HCT116 (cell line): ENCODE measurements around the gene POLR2H. TPM values are rescaled to one million over a fixed set of nuclear protein-coding genes. Genes with fewer than 3 reads are reported as not detected.

Experiments
- ATAC-seq: fragments of 200-7000 bp; cut with Tn5 transposase; 2 replicates; pipeline ENCODE4 v1.9.1; 2020; ENCODE audit warnings: mild to moderate bottlenecking, moderate library complexity
- BruUV-seq: library from RNA; stranded (reverse); fragments of 400-500 nt; replicated peaks from 2 replicates; lab custom pipeline; 2021; lab: Mats Ljungman, UMichigan
- CTCF ChIA-PET: fragments of 300-600 bp; sonication (Branson Sonifier 250); formaldehyde crosslinking; loops from one replicate; lab custom pipeline; 2021; ENCODE audit warnings: antibody characterized with exemption; lab: Charles Lee
- POLR2A ChIA-PET: fragments of 300-600, 350-600 bp; sonication (Branson Sonifier 250); formaldehyde crosslinking; loops from one replicate; lab custom pipeline; 2021; ENCODE audit warnings: antibody characterized with exemption; lab: Charles Lee
- RAD21 ChIA-PET, 2 experiments: fragments of 300-600 bp; sonication (Branson Sonifier 250); formaldehyde crosslinking; loops; one replicate each; lab custom pipeline; 2023; ENCODE audit warnings: low total read pairs in 2 of 2; ENCODE audit not compliant: uncharacterized antibody in 2 of 2, unreplicated experiment in 2 of 2, low non-redundant PET in 1 of 2; lab: Charles Lee
- DNase-seq: peaks from one replicate; pipeline ENCODE4 v3.0.0-alpha.2; 2010; ENCODE audit warnings: low read depth, low spot score
- H2AFZ ChIP-seq: fragments of 200-600 bp; shearing (Covaris generic), sonication (generic); 2 replicates; pipeline ENCODE4 v1.6.1; 2017; ENCODE audit warnings: low read depth, mixed run types, mixed read lengths, antibody characterized with exemption, low read length; ENCODE audit not compliant: poor library complexity, severe bottlenecking
- H3K27ac ChIP-seq: 2 replicates; pipeline ENCODE4 v1.5.1; 2012; ENCODE audit warnings: low read depth, low read length
- H3K27me3 ChIP-seq: fragments of 200-600 bp; sonication (generic); 2 replicates; pipeline ENCODE4 v1.6.1; 2016; ENCODE audit warnings: mixed run types, low read length, mixed read lengths; ENCODE audit not compliant: insufficient read depth
- H3K36me3 ChIP-seq, 2 experiments: fragments of 200-500 bp in 1 of 2; fragments of 200-600 bp in 1 of 2; sonication (Bioruptor generic) in 1 of 2; sonication (generic) in 1 of 2; 2 replicates each; pipeline versions ENCODE4 v1.5.1 to v1.6.1; 2014 to 2016; ENCODE audit warnings: low read length in 2 of 2, inconsistent platforms in 1 of 2, mixed read lengths in 1 of 2, mixed run types in 1 of 2; ENCODE audit not compliant: insufficient read depth in 2 of 2, control insufficient read depth in 1 of 2
- H3K4me1 ChIP-seq, 2 experiments: fragments of 200-600 bp in 1 of 2; sonication (generic) in 1 of 2; 2 replicates each; pipeline versions ENCODE4 v1.5.1 to v1.6.1; 2012 to 2017; ENCODE audit warnings: low read length in 2 of 2, inconsistent platforms in 1 of 2, mild to moderate bottlenecking in 1 of 2, mixed read lengths in 1 of 2, mixed run types in 1 of 2, moderate library complexity in 1 of 2; ENCODE audit not compliant: insufficient read depth in 2 of 2, control insufficient read depth in 1 of 2
- H3K4me2 ChIP-seq: fragments of 200-600 bp; sonication (generic); 2 replicates; pipeline ENCODE4 v1.6.1; 2017; ENCODE audit warnings: mixed run types, low read length, mixed read lengths
- H3K4me3 ChIP-seq, 2 experiments: fragments of 200-600 bp in 1 of 2; sonication (generic) in 1 of 2; replicated peaks in 1 of 2; 2 replicates each; pipeline ENCODE4 v1.5.1; 2011 to 2016; ENCODE audit warnings: low read length in 2 of 2, control low read depth in 1 of 2, low read depth in 1 of 2, mild to moderate bottlenecking in 1 of 2, mixed read lengths in 1 of 2, mixed run types in 1 of 2
- H3K79me2 ChIP-seq: fragments of 200-600 bp; sonication (generic); 2 replicates; pipeline ENCODE4 v1.6.1; 2017; ENCODE audit warnings: mild to moderate bottlenecking, mixed run types, low read length, moderate library complexity, mixed read lengths; ENCODE audit not compliant: insufficient read depth
- H3K9ac ChIP-seq: fragments of 200-600 bp; sonication (generic); 2 replicates; pipeline ENCODE4 v1.6.1; 2016; ENCODE audit warnings: low read length, mixed read lengths
- H3K9me2 ChIP-seq: fragments of 200-600 bp; sonication (generic), shearing (Covaris generic); 2 replicates; pipeline ENCODE4 v1.6.1; 2017; ENCODE audit warnings: mixed run types, mild to moderate bottlenecking, moderate library complexity; ENCODE audit not compliant: insufficient read depth
- H3K9me3 ChIP-seq, 2 experiments: fragments of 200-500 bp in 1 of 2; fragments of 200-600 bp in 1 of 2; sonication (Bioruptor generic) in 1 of 2; sonication (generic) in 1 of 2; 2 replicates each; pipeline ENCODE4 v1.6.1; 2014 to 2017; ENCODE audit warnings: low read length in 2 of 2, mixed read lengths in 2 of 2, inconsistent platforms in 1 of 2, low read depth in 1 of 2, mild to moderate bottlenecking in 1 of 2, mixed run types in 1 of 2, moderate library complexity in 1 of 2; ENCODE audit not compliant: control insufficient read depth in 1 of 2, insufficient read depth in 1 of 2
- H4K20me1 ChIP-seq: fragments of 200-600 bp; sonication (generic), shearing (Covaris generic); 2 replicates; pipeline ENCODE4 v1.6.1; 2017; ENCODE audit warnings: mixed run types, mild to moderate bottlenecking, moderate library complexity; ENCODE audit not compliant: insufficient read depth
- EGR1 ChIP-seq: IDR thresholded peaks from 2 replicates; pipeline ENCODE4 v1.6.1; 2012; ENCODE audit warnings: low read depth
- ELF1 ChIP-seq: IDR thresholded peaks from 2 replicates; pipeline ENCODE4 v1.6.1; 2012; ENCODE audit warnings: low read depth, borderline replicate concordance
- EZH2 ChIP-seq: fragments of 200-600 bp; sonication (generic); IDR thresholded peaks from 2 replicates; pipeline ENCODE4 v1.6.1; 2017; ENCODE audit warnings: antibody characterized with exemption, mixed run types
- EZH2phosphoT487 ChIP-seq: fragments of 200-600 bp; IDR thresholded peaks from 2 replicates; pipeline ENCODE4 v1.6.1; 2018; ENCODE audit warnings: antibody characterized with exemption, borderline replicate concordance
- FOSL1 ChIP-seq: IDR thresholded peaks from 2 replicates; pipeline ENCODE4 v1.6.1; 2012; ENCODE audit warnings: low read depth
- JUND ChIP-seq: IDR thresholded peaks from 2 replicates; pipeline ENCODE4 v1.6.1; 2012
- POLR2A ChIP-seq: IDR thresholded peaks from 2 replicates; pipeline ENCODE4 v1.7.0; 2011; ENCODE audit warnings: borderline replicate concordance; ENCODE audit not compliant: insufficient read depth, insufficient read length; ENCODE audit errors: extremely low read depth
- RAD21 ChIP-seq: IDR thresholded peaks from 2 replicates; pipeline ENCODE4 v1.6.1; 2012; ENCODE audit warnings: low read depth, mild to moderate bottlenecking
- SIN3A ChIP-seq: IDR thresholded peaks from 2 replicates; pipeline ENCODE4 v1.6.1; 2012; ENCODE audit warnings: low read depth
- SP1 ChIP-seq: IDR thresholded peaks from 2 replicates; pipeline ENCODE4 v1.6.1; 2012; ENCODE audit warnings: low read depth
- SRF ChIP-seq: IDR thresholded peaks from 2 replicates; pipeline ENCODE4 v1.6.1; 2012; ENCODE audit warnings: low read depth
- TCF7L2 ChIP-seq: IDR thresholded peaks from 2 replicates; pipeline ENCODE4 v1.7.0; 2011; ENCODE audit warnings: borderline replicate concordance, inconsistent platforms; ENCODE audit not compliant: insufficient read depth, insufficient read length; ENCODE audit errors: extremely low read depth
- YY1 ChIP-seq: IDR thresholded peaks from 2 replicates; pipeline ENCODE4 v1.6.1; 2011; ENCODE audit warnings: low read length, low read depth, moderate library complexity, mild to moderate bottlenecking; ENCODE audit not compliant: insufficient replicate concordance; ENCODE audit errors: extremely low read depth
- ZFX ChIP-seq: fragments of 450-650 bp; IDR thresholded peaks from 2 replicates; pipeline ENCODE4 v1.6.1; 2017
- ZNF274 ChIP-seq: fragments of 200-500 bp; sonication (Bioruptor generic); IDR thresholded peaks from 2 replicates; pipeline ENCODE4 v1.6.1; 2014; ENCODE audit warnings: mild to moderate bottlenecking, low read depth, low read length, inconsistent platforms
- intact Hi-C: fragments of 100-400 bp; cut with micrococcal nuclease; formaldehyde crosslinking; loops from 2 replicates; pipeline ENCODE4 v1.10.0; 2022
- total RNA-seq: library from RNA; stranded (reverse); gene quantifications from one replicate; pipeline ENCODE4 v1.2.1, GENCODE V29; 2021; ENCODE audit not compliant: unreplicated experiment
- TF ChIP-seq, protein P1 (sequence below): IDR thresholded peaks from 2 replicates; pipeline ENCODE4 v1.6.1; 2012
- TF ChIP-seq, protein P2 (sequence below): IDR thresholded peaks from 2 replicates; pipeline ENCODE4 v1.6.1; 2012
- TF ChIP-seq, protein P3 (sequence below): IDR thresholded peaks from 2 replicates; pipeline ENCODE4 v1.6.1; 2011; ENCODE audit warnings: mild to moderate bottlenecking, low read length, moderate library complexity; ENCODE audit not compliant: insufficient replicate concordance; ENCODE audit errors: extremely low read depth

POLR2H gene
- total RNA-seq, 1 experiment from 2014 or later: 156 TPM

DNA sequence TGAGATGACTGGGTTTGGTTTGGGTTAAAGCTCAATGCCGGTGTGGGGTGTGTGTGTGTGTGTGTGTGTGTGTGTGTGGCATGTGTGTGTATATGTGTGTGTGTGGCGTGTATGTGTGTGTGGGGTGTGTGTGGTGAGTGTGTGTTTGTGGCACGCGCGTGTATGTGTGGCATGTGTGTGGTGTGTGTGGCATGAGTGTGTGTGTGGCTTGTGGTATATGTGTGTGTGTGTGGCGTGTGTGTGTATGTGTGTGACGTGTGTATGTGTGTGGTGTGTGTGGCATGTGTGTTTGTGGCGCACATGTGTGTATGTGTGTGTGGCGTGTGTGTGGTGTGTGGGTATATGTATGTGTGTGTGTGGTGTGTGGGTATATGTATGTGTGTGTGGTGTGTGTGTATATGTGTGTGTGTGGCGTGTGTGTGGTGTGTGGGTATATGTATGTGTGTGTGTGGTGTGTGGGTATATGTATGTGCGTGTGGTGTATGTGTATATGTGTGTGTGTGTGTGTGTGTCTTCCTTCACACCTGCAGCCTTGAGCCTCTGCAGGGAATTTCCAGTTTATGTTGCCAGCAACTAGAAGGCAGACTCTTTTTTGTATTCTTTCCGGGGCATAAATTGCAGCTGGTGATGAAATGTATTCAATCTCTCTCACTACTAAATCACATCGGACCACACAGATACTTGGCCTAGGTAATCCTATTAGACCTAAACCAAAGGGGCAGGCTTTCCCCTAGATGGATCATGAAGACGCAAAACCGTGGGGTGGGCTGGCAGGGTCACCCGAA, 53.1 kb downstream of the POLR2H start:
- Histone ChIP-seq H3K4me3 (no peak overlapping the region), H3K4me2 (no peak overlapping the region), H3K9me3 (no peaks in the 10 kb centered on the region), H3K4me1 (no peaks in the 10 kb centered on the region), H3K36me3 (no peaks in the 10 kb centered on the region), H3K79me2 (no peaks in the 10 kb centered on the region), H3K27ac (no peak overlapping the region), H3K27me3 (no peaks in the 10 kb centered on the region), H3K9ac (no peak overlapping the region), H4K20me1 (no peaks in the 10 kb centered on the region), H2AFZ (no peak overlapping the region), H3K9me2 (no peaks in the 10 kb centered on the region)
- CTCF ChIA-PET: interaction anchor here (1.0 kb wide), 1 partner anchor 56 kb away, joined by 3 read pairs; no protein-coding TSS in a partner anchor
- intact Hi-C loops: no loop called here
- TF ChIP-seq FOSL1: no peak
- no peak for TF ChIP-seq ELF1
- no peak for TF ChIP-seq EGR1
- no peak for TF ChIP-seq ZFX
- TF ChIP-seq ZNF274: no peak
- TF ChIP-seq SIN3A: no peak
- no peak for TF ChIP-seq EZH2
- no peak for TF ChIP-seq JUND
- TF ChIP-seq RAD21: no peak
- no peak for TF ChIP-seq EZH2phosphoT487
- TF ChIP-seq POLR2A: no peak
- DNase-seq (no peak), ATAC-seq (no peak)
- RAD21 ChIA-PET: interaction anchor here in 1 of 2 experiments (0.6 kb wide), 1 partner anchor 269 kb away, joined by 3 read pairs; no protein-coding TSS in a partner anchor
- BruUV-seq: no TSS peak
- POLR2A ChIA-PET: interaction anchor here (0.7 kb wide), 1 partner anchor 36 kb away, joined by 3 read pairs; no protein-coding TSS in a partner anchor

DNA sequence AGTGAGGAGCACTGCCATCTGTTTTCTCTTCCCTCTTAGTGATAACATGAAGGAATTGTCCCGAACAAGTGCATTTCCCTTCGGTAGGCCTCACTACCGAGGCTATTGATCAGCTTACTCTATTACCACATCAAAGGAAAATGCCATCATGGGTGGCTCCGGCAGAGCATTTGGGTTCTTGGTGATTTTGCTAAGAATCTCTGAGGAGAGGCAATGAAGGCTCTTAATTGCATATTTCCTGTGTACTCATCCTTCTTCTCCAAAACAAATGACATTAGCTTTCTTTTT, 53.6 kb downstream of the POLR2H start:
- Histone ChIP-seq H4K20me1 (no peaks in the 10 kb centered on the region), H2AFZ (no peak overlapping the region), H3K27me3 (no peaks in the 10 kb centered on the region), H3K79me2 (no peaks in the 10 kb centered on the region), H3K4me3 (no peak overlapping the region), H3K9me2 (no peaks in the 10 kb centered on the region), H3K9me3 (no peaks in the 10 kb centered on the region), H3K9ac (no peak overlapping the region), H3K4me2 (no peak overlapping the region), H3K27ac (no peak overlapping the region), H3K4me1 (no peaks in the 10 kb centered on the region), H3K36me3 (no peaks in the 10 kb centered on the region)
- ChIA-PET RAD21 (interaction anchor here in 1 of 2 experiments (0.6 kb wide), 1 partner anchor 268 kb away, joined by 3 read pairs; no protein-coding TSS in a partner anchor), POLR2A (no interaction called here), CTCF (interaction anchor here (1.0 kb wide), 1 partner anchor 55 kb away, joined by 3 read pairs; no protein-coding TSS in a partner anchor)
- DNase-seq (no peak), ATAC-seq (no peak)
- intact Hi-C loops: no loop called here
- TF ChIP-seq SRF: no peak
- TF ChIP-seq YY1: no peak
- TF ChIP-seq SIN3A: no peak
- TF ChIP-seq, protein P1, sequence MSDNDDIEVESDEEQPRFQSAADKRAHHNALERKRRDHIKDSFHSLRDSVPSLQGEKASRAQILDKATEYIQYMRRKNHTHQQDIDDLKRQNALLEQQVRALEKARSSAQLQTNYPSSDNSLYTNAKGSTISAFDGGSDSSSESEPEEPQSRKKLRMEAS: no peak
- TF ChIP-seq FOSL1: no peak
- no peak for TF ChIP-seq TCF7L2
- no peak for TF ChIP-seq RAD21
- no peak for TF ChIP-seq SP1
- TF ChIP-seq, protein P2, sequence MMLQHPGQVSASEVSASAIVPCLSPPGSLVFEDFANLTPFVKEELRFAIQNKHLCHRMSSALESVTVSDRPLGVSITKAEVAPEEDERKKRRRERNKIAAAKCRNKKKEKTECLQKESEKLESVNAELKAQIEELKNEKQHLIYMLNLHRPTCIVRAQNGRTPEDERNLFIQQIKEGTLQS: no peak
- TF ChIP-seq ZNF274: no peak
- TF ChIP-seq, protein P3, sequence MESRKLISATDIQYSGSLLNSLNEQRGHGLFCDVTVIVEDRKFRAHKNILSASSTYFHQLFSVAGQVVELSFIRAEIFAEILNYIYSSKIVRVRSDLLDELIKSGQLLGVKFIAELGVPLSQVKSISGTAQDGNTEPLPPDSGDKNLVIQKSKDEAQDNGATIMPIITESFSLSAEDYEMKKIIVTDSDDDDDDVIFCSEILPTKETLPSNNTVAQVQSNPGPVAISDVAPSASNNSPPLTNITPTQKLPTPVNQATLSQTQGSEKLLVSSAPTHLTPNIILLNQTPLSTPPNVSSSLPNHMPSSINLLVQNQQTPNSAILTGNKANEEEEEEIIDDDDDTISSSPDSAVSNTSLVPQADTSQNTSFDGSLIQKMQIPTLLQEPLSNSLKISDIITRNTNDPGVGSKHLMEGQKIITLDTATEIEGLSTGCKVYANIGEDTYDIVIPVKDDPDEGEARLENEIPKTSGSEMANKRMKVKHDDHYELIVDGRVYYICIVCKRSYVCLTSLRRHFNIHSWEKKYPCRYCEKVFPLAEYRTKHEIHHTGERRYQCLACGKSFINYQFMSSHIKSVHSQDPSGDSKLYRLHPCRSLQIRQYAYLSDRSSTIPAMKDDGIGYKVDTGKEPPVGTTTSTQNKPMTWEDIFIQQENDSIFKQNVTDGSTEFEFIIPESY: no peak
- TF ChIP-seq ELF1: no peak
- no TSS peak for BruUV-seq
